Astrocyte (in vitro differentiated cells and primary cell): ENCODE data around the gene PREX1.

Experiments
- EZH2 ChIP-seq: IDR thresholded peaks from 2 replicates; pipeline ENCODE4 v1.6.1; 2012; ENCODE audit warnings: mild to moderate bottlenecking, low read length, inconsistent platforms; ENCODE audit not compliant: insufficient read depth
- TF ChIP-seq, protein P1 (sequence below): IDR thresholded peaks from 2 replicates; pipeline ENCODE4 v1.5.1; 2011; ENCODE audit warnings: low read depth, mild to moderate bottlenecking, inconsistent platforms, low read length, moderate library complexity; ENCODE audit not compliant: insufficient read depth

DNA sequence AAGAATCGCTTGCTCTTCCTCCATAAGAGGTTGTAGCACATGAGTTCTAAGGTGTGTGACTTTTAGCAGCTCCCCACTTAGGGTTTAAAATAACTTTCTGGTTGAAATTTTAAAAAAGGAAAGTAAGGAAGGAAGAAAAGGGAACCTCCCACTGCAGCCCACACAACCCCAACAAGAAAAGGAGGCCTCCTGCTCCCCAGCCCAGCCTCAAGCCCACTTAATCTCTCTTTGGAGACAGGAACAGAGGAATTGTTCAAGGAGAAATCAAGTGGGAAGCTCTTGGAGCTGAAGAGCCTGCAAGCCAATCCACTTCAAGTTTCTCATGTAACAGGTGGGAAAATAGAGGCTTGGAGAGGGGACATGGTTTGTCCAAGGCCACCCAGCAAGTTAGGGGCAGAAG, 39.1 kb upstream of the PREX1 start:
- TF ChIP-seq EZH2, result no peak
- TF ChIP-seq, protein P1, sequence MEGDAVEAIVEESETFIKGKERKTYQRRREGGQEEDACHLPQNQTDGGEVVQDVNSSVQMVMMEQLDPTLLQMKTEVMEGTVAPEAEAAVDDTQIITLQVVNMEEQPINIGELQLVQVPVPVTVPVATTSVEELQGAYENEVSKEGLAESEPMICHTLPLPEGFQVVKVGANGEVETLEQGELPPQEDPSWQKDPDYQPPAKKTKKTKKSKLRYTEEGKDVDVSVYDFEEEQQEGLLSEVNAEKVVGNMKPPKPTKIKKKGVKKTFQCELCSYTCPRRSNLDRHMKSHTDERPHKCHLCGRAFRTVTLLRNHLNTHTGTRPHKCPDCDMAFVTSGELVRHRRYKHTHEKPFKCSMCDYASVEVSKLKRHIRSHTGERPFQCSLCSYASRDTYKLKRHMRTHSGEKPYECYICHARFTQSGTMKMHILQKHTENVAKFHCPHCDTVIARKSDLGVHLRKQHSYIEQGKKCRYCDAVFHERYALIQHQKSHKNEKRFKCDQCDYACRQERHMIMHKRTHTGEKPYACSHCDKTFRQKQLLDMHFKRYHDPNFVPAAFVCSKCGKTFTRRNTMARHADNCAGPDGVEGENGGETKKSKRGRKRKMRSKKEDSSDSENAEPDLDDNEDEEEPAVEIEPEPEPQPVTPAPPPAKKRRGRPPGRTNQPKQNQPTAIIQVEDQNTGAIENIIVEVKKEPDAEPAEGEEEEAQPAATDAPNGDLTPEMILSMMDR, result no peak
